LNCAP (cell line): ENCODE results near the gene FBLL1.

ENCODE experiments used
- CTCF ChIP-seq: fragments of 450-650 bp; IDR thresholded peaks from 2 replicates; pipeline ENCODE4 v1.5.1; 2017; ENCODE audit warnings: mild to moderate bottlenecking

The FBLL1 gene

DNA sequence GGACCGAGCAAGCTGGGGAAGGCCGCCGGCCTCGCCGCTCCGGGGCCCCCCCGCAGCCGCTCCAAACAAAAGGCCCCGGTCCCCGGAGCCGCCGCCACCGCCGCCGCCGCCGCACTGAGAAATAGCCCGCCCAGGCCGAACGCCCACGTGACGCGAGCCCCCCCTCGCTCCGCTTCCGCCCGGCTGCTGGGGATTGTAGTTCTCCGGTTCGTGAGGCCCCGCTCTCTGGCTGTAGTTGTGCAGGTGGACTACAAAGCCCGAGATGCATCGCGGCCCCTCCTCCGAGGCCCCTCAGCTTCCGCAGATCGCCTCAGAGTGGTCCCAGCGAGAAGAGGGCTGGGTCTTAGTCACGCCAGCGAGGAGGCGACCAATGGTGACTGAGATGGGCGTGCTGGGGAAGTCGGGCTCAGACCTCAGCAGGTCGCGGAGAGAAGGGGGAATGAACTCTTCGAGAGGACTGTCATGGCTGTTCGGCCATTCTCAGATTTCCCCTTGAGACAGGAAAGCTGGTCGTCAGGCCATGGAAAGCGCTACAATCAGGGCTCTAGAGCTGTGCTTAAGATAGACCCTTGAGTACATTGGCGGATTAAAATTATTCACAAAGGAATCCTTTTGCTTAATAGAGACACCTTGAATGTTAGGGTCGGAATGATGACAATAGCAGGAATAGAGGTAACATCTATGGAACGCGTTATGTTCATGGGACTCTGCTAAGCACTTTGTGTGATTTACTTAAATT lies 50.6 kb downstream of the FBLL1 start:
- no peak for TF ChIP-seq CTCF

DNA sequence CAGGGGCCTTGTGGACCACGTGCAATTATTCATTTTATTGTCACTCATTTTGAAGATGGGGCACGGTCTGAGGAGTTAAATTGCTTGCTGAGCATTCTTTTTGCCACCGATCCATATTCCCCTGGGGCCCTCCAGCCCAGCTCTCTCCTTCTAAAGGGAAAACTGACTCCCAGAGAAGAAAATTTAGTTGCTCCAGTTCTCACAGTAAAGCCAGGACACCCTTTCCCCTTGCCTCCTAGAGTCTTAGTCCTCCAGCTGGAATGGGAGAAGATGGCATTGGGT lies 51.1 kb downstream of the FBLL1 start:
- no peak for TF ChIP-seq CTCF
